Cardiac muscle cell (in vitro differentiated cells and primary cell): ENCODE data around the gene GSKIP. TPM values are rescaled to one million over a fixed set of nuclear protein-coding genes. Genes with fewer than 3 reads are reported as not detected.

Source experiments
- DNase-seq, 2 donors: peaks; one replicate each; pipeline versions ENCODE4 v3.0.0 to v3.0.0-alpha.2; 2010 to 2017; ENCODE audit warnings: low read depth in 1 of 2, low spot score in 1 of 2
- H3K27ac ChIP-seq: fragments of 200-600 bp; sonication (generic); 2 replicates; pipeline ENCODE4 v1.5.1; 2016
- H3K27me3 ChIP-seq: fragments of 200-600 bp; sonication (generic); 2 replicates; pipeline ENCODE4 v1.6.0; 2016; ENCODE audit warnings: control low read depth
- H3K36me3 ChIP-seq: fragments of 200-600 bp; sonication (generic); 2 replicates; pipeline ENCODE4 v1.5.1; 2016; ENCODE audit warnings: control low read depth
- H3K4me1 ChIP-seq: fragments of 200-600 bp; sonication (generic); 2 replicates; pipeline ENCODE4 v1.8.1; 2017; ENCODE audit warnings: low read depth, mild to moderate bottlenecking, mixed run types
- H3K4me3 ChIP-seq: fragments of 200-600 bp; sonication (generic); 2 replicates; pipeline ENCODE4 v1.5.1; 2016; ENCODE audit warnings: mild to moderate bottlenecking
- H3K9me3 ChIP-seq: fragments of 200-600 bp; sonication (generic); 2 replicates; pipeline ENCODE4 v1.5.1; 2017; ENCODE audit warnings: low read depth, mild to moderate bottlenecking, control low read depth
- CTCF ChIP-seq: IDR thresholded peaks from 2 replicates; pipeline ENCODE4 v1.5.1; 2012; ENCODE audit warnings: low read depth, mild to moderate bottlenecking, low read length
- polyA plus RNA-seq: library from polyadenylated mRNA; unstranded; fragments of >200 nt; fragmentation: Nextera tagmentation; extraction: Ambion mirVana; gene quantifications from 2 replicates; pipeline ENCODE4 v1.2.1, GENCODE V29; 2016
- total RNA-seq: library from RNA; depleted of rRNA; stranded (reverse); fragments of >200 nt; gene quantifications from 2 replicates; pipeline ENCODE4 v1.2.3, GENCODE V29; 2016

GSKIP gene
- total and polyA plus RNA-seq, 2 experiments from 2014 or later: 11.8 to 30.8 TPM

DNA sequence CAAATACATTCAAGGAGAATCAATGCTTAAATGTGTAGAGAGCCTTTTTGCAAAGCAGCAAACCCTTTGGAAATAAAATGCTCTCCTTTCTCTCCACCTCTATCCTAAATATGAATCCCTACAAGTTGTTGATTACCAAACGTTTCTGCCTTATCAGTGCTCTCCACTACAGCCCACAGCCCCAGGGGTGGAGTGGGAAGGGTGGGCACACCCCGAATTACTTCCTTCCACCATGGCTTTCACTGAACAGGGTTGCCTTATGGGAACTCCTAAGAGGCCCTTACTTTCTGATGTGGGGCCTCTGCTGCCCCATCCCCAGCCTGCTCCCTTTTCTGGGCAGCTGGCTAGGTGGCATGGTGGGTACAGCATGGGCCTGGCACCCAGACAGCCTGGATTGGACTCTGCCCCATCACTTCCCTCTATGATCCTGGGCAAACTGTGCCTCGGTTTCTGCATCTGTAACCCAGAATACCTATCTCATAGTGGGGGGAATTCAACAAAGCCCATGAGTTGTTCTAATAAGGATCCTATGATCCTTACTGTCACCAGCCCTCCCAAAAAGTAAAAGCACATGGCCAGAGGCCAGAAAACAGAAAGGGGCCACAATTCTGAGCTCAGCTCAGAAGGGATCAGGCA lies 44.7 kb downstream of the GSKIP start:
- DNase-seq: no peak
- Histone ChIP-seq H3K36me3 (no peaks in the 10 kb centered on the region), H3K27me3 (no peaks in the 10 kb centered on the region), H3K9me3 (no peaks in the 10 kb centered on the region), H3K27ac (no peak overlapping the region), H3K4me3 (no peak overlapping the region), H3K4me1 (no peaks in the 10 kb centered on the region)
- no peak for TF ChIP-seq CTCF

GRCh38 chr14:96408608-96409007 lies 45.3 kb downstream of the GSKIP start:
- no peak for DNase-seq
- Histone ChIP-seq H3K4me1 (no peaks in the 10 kb centered on the region), H3K9me3 (no peaks in the 10 kb centered on the region), H3K27ac (no peak overlapping the region), H3K27me3 (no peaks in the 10 kb centered on the region), H3K36me3 (no peaks in the 10 kb centered on the region), H3K4me3 (no peak overlapping the region)
- TF ChIP-seq CTCF: no peak

DNA sequence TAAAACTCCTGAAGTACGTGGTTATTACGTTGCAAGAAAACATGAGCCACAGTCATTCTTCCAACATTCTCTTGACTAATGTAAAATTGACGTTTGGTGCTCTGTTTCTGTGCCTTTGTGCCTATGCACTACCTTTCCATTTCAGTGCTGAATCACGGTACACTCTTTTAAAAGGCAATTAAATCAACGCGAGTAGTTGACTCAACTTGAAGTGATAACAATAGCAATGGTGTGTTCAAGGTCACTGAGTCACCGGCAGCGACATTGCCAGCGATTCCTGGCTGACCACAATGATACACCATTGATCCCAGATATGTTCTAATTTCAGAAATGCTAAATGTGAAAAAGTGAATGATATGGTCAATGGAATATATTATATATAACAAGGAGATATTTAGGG lies 46.4 kb downstream of the GSKIP start:
- H3K27ac ChIP-seq: no peak overlapping the region
- H3K9me3 ChIP-seq: no peaks in the 10 kb centered on the region
- no peaks in the 10 kb centered on the region for H3K27me3 ChIP-seq
- H3K4me1 ChIP-seq: no peaks in the 10 kb centered on the region
- DNase-seq: no peak
- no peak overlapping the region for H3K4me3 ChIP-seq
- TF ChIP-seq CTCF: no peak
- no peaks in the 10 kb centered on the region for H3K36me3 ChIP-seq

- Histone ChIP-seq H3K4me3 (no peak overlapping the region), H3K36me3 (no peaks in the 10 kb centered on the region), H3K27me3 (no peaks in the 10 kb centered on the region), H3K9me3 (no peaks in the 10 kb centered on the region), H3K4me1 (no peaks in the 10 kb centered on the region), H3K27ac (no peak overlapping the region)
- DNase-seq: no peak
- no peak for TF ChIP-seq CTCF
These were observed 46.8 kb downstream of the GSKIP start for GRCh38 chr14:96410119-96410518.

DNA sequence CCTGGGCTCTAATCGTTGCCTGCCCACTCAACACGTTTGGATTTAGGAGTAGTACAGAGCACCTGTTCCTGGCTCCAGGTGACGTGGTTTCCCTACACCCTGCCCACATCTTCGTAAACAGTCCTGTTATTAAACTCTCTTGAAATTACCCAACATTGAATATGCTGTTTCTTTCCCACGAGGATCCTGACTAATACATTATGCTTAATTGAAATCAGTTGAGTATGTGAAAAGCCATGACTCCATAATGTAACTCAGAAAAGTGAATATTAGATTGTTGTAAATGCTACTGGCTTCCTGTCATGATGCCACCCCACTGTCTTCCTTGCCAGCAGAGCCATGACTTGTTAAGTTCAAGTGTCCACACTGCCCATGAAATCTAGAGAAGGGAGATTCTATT lies 50.2 kb downstream of the GSKIP start:
- H3K27me3 ChIP-seq: no peaks in the 10 kb centered on the region
- no peak for TF ChIP-seq CTCF
- H3K4me3 ChIP-seq: no peak overlapping the region
- DNase-seq: no peak
- H3K4me1 ChIP-seq: no peaks in the 10 kb centered on the region
- no peak overlapping the region for H3K27ac ChIP-seq
- H3K36me3 ChIP-seq: no peaks in the 10 kb centered on the region
- no peaks in the 10 kb centered on the region for H3K9me3 ChIP-seq
